CD4-positive, alpha-beta T cell treated with Interleukin-21 for 1 hour (primary cell): ENCODE measurements around the gene MED16.
"Not testable (repeated sequence)": the region's sequence is repeated elsewhere in the genome, so short reads cannot be mapped to it uniquely, and the experiment has no call there.

Experiments
- DNase-seq: peaks from one replicate; pipeline ENCODE4 v3.0.0-alpha.2; 2020

The MED16 gene

DNA sequence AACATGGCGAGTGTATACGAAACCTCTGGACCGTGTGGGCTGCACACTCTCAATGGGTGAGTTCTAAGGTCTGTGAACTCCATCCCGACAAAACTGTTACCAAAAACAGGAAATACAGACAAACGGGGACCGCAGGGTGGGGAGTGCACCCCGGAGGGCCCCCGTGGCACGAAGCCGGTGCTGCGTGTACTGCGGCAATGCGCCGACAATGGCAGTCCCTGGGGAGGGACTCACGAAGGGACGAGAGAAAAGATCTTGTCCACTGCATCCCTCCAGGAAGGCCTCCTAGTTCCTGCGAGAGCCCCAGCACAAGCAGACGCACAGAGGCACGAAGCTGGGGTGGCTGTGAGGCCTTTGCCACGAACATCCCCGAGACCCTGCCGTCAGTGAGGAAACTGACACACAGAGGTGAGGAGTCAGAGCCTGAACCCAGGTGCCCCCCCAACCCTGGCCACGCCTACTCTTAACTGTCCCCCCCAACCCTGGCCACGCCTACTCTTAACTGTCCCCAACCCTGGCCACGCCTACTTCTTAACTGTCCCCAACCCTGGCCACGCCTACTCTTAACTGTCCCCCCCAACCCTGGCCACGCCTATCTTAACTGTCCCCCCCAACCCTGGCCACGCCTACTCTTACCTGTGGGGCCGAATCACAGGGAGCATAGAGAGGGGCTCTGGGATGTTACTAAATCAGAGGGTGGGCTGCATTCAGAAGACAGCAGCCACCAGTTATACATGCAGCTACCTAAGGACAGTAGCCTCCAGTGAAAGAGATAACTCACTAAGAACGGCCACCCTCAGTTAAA lies 4.2 kb downstream of the MED16 start:
- DNase-seq = no peak

DNA sequence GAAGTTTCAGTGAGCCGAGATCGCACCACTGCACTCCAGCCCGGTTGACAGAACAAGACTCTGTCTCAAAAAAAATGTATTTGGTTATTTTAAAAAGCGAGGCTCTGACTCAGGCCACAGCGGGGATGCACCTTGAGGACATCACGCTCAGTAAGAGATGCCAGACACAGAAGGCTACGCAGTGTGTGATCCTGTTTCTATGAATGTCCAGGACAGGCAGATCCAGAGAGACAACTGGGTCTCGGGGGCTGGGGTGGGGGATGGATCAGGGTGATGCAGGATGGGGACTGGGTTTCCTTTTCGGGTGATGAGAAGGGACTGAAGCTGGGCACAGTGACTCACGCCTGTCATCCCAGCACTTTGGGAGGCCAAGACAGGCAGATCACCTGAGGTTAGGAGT lies 5.4 kb downstream of the MED16 start:
- no peak for DNase-seq

DNA sequence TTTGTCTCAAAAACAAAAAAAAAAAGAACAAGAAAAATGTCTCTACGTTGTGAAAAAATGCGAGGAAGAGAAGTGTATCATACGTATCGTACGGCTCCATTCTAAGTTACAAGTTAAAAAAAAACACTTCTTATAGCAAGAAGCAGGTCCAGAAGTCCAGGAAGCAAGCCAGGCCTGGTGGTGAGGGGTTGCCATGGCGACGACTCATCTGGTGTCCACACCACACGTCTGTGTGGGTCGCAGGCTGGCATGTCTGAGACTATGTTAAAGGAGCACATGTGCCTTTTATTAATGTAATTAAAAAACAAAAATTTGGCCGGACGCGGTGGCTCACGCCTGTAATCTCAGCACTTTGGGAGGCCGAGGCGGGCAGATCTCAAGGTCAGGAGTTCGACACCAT lies 5.9 kb downstream of the MED16 start:
- no peak for DNase-seq

DNA sequence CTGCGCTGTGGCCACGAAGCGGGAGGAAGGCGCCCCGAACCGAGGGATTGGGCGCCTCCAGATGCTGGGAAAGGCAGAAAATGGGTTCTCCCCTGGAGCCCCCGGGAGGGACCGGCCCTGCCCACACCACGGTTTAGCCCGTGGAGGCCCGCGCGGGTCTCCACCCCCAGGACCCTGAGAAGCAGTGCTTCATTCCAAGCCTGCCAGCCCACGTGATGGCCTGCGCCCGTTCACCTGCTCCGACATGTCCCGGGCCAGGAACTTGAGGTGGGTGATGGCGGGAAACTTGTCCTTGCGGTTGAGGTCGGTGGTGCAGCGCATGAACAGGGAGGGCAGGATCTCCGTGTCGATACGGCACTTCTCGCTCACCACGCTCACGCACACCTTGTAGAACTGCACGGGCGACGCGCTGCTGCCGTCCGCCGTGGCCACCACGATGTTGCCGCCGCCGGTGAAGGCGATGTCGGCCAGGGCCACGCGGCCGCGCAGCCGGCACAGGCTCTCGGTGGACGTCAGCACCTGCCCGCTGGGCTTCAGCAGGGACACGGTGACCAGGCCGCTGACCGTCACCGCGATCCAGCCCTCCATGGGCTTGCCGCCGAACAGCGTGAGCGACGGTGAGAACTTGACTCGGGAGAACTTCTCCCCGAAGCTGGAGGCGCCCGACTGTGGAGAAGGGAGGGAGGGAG lies 7.3 kb downstream of the MED16 start:
- DNase-seq = no peak

DNA sequence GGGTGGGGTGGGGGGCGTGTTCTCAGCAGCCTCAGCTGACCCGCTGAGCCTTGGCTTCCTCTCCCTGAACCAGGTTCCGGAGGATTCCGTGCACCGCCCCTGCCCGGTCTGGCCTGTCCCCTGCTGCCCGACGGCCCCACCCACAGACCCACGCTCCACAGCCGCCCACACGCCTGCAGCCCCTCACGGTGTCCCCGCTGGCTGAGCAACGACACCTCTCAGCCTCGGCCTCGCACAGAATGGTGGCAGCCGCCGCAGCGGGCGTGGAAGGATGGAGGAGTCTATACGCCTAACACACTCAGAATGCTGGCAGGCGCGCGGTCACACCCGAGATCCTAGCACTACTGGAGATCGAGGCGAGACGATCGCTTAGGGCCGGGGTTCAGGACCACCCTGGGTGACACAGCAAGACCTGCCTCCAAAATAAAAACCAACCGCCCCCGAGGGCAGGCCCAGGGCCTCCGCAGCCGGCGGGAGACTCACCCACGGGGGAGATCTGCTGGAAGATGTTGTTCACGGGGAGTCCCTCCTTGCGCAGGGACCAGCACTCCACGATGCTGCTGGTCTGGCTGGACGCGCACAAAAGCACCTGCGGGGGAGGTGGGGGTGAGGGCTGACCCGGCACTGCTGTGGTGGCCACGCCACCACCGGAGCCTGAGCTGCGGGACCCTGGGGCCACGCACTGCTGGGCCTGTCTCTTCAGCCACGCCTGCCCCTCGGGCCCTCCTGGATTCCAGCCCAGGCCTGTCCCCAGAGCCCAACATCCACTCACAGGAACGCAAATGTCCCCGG lies 8.4 kb downstream of the MED16 start:
- no peak for DNase-seq

DNA sequence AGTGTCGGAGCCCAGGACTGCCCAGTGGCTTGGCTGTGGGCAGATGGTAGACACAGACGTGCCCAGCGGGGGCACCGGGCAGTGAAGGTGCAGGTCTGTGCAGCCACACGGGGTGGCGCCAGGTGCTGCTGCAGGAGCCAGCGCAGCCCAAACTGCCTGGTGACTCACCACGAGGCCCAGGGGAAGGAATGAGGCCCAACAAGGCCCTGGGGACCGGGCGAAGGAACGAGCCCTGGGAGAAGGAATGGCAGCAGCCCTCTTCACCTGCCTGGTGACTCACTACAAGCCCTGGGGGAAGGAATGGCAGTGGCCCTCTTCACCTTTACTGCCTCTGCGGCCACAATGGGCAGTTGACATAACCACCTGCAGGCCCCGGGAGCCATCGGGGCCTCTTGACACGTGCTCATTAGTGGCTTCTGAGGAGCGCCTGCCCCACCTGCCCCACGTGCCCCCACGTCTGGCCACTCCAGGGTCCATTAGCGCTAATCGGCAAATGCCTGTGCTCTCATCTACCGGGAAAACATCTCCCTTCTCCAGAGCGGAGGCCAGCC lies 9.3 kb downstream of the MED16 start:
- DNase-seq = no peak

DNA sequence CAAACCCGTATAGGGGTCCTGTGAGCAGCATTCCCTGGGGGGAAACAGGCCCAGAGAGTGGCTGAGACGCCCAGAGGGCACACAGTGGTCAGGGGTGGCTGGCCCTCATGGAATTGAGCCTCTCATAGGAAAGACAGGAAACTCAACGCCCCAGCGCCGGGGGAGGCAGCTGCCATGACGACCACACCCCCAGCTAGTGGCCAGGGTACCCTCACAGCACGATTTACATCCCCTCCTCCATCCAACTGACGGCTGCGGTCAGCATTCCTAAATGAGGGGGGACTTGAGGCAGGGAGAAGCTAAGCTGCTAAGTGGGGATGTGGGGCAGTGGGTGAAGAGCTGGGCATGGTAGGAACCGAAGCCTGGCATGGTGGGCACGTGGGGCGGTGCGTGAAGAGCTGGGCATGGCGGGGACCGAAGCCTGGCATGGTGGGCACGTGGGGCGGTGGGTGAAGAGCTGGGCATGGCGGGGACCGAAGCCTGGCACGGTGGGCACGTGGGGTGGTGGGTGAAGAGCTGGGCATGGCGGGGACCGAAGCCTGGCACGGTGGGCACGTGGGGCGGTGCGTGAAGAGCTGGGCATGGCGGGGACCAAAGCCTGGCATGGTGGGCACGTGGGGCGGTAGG lies 10.0 kb downstream of the MED16 start:
- no peak for DNase-seq

DNA sequence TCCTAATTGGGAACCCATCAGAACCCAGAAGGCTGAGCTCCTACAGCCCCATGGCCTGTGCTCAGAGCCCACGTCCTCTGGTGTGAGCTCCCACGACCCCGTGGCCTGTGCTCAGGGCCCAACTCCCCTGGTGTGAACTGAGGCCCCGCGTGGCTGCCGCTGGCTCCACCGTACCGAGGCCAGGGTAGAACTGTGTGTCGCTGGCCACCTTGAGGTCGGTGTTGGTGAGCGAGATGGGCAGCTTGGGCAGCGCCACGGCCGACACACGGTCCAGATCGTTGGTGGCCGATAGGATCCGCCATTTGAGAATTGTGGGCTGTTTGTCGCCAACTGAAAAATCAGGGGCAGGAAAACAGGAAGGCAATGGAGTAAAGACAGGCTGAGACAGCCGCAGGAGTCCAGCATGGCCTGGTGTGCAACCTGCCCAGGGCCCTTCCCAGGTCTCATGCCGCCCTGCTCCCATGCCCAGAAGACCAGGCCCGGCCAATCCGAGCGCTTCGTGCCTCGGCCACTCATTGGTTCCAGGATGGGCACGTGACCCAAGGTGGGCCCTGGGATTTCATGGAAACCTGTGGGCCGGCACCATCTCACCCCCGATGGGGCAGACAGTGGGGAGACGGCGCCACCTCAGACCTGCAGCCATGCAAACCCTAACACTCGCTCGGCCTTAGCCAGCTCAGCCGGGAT lies 11.5 kb downstream of the MED16 start:
- DNase-seq = no peak

DNA sequence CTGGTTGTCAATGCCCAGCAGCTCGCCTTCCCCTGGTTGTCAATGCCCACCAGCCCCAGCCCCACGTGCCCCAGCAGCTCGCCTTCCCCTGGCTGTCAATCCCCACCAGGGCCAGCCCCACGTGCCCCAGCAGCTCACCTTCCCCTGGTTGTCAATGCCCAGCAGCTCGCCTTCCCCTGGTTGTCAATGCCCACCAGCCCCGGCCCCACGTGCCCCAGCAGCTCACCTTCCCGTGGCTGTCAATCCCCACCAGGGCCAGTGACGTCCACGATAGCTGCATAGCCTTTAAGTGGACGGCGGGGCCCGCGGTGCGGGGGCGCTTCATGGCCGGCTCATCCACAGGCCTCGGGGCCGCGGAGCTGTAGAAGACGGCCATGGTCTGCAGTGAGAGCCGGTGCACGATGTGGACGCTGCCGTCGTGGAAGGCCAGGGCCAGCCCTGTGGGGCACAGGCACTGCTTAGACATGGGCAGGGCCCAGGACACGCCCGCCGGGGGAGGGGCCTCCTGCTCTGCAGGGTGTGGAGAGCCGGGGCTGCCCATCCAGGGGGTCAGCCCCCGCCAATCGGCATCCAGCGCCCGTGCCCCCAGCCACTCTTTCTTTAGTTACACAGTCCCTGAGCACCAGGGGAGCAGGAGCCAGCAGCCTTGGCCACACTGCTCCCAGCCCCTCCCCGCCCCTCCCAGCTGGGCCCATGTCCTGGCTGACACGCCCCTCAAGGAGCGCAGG lies 13.1 kb downstream of the MED16 start:
- DNase-seq = no peak

DNA sequence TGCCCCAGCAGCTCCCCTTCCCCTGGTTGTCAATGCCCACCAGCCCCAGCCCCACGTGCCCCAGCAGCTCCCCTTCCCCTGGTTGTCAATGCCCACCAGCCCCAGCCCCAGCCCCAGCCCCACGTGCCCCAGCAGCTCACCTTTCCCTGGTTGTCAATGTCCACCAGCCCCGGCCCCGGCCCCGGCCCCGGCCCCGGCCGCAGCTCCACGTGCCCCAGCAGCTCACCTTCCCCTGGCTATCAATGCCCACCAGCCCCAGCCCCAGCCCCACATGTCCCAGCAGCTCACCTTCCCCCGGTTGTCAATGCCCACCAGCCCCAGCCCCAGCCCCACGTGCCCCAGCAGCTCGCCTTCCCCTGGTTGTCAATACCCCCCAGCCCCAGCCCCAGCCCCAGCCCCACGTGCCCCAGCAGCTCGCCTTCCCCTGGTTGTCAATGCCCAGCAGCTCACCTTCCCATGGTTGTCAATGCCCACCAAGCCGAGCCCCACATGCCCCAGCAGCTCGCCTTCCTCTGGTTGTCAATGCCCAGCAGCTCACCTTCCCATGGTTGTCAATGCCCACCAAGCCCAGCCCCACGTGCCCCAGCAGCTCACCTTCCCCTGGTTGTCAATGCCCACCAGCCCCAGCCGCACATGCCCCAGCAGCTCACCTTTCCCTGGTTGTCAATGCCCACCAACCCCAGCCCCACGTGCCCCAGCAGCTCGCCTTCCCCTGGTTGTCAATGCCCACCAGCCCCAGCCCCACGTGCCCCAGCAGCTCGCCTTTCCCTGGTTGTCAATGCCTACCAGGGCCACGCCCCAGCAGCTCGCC lies 14.0 kb downstream of the MED16 start:
- not testable (repeated sequence) for DNase-seq

DNA sequence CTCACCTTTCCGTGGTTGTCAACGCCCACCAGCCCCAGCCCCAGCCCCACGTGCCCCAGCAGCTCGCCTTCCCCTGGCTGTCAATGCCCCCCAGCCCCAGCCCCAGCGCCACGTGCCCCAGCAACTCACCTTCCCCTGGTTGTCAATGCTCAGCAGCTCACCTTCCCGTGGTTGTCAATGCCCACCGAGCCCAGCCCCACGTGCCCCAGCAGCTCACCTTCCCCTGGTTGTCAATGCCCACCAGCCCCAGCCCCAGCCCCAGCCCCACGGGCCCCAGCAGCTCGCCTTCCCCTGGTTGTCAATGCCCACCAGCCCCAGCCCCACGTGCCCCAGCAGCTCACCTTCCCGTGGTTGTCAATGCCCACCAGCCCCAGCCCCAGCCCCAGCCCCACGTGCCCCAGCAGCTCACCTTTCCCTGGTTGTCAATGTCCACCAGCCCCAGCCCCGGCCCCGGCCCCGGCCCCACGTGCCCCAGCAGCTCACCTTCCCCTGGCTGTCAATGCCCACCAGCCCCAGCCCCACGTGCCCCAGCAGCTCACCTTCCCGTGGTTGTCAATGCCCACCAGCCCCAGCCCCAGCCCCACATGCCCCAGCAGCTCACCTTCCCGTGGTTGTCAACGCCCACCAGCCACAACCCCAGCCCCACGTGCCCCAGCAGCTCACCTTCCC lies 14.9 kb downstream of the MED16 start:
- not testable (repeated sequence) for DNase-seq

DNA sequence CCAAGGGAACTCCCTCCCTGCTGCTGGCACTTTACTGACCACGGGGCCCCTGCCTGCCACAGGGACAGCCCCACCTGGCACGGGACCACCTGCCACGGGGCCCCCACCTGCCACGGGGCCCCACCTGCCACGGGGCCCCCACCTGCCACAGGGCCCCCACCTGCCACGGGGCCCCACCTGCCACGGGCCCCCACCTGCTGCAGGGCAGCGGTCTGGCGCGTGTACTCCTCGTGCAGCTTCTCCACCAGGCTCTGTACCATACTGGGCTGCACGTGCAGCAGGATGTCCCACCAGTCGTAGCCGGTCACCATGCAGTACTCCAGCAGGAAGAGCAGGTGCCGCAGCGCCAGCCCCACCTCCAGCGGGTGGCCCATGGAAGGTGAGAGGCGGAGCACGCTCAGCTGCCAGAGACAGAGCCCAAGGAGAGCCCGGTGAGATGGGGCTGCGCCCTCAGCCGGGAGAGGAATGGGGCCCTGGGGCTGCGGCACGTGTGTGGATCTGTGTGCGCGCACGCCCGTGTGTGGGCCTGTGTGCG lies 16.1 kb downstream of the MED16 start:
- no peak for DNase-seq

DNA sequence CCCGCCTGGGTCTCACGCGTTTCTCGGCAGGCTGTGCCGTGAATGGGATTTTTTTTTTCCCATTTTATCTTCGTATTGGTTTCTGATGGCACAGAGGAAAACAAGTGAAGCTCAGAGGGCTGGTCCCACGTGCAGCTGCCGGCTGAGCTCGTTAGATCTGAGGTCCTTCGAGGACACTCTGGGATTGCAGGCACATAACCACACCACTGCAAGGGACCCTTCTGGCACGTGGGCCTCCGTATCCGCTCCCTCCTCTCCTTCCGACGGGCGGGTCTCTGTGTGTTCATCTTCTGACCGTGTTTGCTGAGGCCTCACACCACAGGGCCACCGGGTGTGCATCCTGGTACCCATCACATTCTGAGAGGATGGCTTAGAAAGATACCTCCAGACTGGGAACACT lies 16.9 kb downstream of the MED16 start:
- no peak for DNase-seq

DNA sequence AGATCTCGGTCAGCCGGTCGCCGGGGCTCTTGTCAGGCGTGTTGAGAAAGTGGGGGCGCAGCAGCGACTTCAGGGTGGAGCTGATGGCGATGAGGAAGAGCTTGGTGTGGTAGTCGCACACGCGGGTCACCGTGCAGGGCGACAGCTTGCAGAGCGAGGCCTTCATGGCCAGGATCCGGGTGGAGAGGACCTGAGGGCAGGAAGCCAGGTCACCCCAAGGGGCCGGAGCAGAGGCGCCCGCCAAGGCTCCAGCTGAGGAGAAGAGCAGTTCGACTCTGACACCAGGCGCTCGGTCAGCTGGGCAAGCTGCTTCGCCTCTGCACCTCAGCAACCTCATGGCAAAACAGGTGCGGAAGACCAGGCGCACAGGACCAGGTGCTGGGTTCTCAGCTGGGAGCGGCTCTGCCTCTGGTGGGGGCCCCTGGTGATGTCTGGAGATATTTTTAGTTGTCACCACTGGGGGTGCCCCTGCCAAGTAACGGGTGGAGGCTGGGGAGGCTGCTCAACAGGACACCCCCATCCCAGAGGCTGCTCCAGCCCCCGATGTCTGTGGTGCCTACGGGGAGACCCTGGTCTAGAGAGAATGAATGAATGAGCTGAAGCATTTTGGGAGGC lies 17.6 kb downstream of the MED16 start:
- DNase-seq = no peak

DNA sequence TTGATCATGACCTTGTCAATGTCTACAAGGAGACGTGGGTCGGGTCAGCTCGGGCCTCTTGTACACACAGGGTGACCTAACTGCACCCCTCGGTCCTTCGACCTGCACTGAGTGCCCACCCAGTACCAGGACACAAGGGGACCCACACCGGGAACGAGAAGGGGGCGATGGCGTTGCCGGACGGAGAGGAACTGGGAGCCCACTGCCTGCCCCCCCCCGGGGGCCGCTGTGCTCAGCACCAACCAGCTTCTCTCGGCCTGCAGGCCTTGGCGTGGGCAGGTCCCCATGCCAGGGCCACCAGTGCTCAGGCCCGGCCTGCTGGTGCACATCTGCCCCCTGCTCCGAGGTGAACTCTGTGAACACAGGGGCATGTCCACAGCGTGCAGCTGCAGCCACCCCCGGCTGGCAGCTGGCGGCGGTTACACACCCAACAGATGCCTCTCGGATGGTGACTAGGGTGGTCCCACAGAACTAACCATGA lies 19.4 kb downstream of the MED16 start:
- DNase-seq = no peak

DNA sequence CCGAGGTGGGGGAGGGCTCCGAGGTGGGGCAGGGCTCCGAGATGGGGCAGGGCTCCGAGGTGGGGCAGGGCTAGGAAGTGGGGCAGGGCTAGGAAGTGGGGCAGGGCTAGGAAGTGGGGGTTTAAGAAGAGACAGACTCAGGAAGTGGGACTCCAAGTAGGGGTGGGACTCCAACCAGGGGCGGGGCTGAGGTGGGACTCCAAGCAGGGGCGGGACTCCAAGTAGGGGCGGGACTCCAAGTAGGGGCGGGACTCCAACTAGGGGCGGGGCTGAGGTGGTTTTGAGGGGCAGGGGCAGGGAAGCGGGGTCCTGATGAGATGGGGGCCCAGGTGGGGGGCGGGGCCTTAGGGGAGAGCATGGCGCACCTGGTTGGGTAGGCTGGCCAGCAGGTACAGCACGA lies 19.9 kb downstream of the MED16 start:
- peak; percentile 91 for DNase-seq

DNA sequence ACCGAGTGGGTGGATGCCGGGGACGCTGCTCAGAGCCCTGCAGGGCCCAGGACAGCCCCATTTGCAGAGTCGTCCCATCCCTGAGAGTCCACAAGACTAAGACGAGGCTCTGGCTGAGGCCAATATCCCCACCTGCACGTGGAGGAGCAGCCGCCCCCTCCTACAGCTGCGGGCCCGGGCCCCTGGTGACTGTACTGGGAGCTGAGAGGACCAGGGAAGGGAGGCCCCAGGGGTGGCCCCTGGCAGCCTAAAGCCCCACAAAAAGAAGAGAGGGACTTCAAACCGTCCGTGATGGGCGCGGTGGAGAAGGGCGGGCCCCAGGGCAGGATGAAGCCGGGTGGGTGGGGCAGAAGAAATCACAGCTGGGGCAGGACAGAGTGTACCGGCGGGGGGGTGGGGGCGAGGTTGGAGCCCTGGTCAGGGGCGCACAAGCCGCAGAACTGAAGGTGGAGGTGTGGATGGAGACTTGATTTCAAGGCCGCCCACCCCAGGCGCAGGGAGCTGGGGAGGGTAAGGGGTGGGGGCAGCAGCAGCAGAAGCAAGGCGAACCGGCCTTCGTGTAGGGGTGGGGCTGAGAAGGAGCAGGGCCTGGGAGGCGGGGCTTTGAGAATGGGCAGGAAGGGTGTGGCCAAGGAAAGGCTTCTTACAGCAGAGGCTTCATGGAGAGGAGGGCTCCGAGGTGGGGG lies 20.6 kb downstream of the MED16 start:
- peak; percentile 90 for DNase-seq

DNA sequence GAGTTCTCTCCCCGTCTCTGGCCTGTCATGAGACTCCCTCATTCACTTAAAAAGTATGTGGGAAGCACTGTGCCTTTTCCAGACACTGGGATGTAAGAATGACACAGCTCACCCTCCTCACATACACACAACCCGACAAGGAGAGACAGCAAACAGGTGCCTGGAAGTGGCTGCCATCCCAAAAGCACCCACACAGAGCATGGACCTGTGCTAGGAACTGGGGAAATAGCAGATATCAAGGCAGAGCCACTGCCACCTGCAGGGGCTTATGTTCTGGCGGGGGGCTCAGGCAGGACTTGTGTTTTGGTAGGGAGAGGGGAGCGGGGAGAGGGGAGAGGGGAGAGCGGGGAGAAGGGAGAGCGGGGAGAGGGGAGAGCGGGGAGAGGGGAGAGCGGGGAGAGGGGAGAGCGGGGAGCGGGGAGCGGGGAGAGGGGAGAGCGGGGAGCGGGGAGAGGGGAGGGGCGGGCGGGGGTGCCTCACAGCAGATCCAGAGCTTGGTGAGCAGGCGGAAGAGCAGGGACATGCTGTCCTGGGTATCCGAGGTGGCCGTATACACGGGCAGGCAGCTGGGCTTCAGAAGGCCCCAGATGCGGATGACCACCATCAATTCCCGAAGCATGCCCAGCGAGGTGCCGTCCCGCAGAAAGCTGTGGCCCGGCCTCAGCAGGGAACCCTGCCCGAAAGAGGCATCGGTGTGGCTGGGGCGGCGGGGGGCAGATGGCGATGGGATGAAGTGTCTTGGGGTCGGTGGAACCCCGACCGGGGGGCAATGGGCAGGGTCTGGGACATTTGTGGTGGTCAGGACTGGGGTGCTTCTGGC lies 21.3 kb downstream of the MED16 start:
- no peak for DNase-seq
